GM21619 (cell line): ENCODE results near the gene IL7R.

ENCODE experiments used
- ATAC-seq: cut with Tn5 transposase; IDR thresholded peaks from one replicate; pipeline ENCODE4 v1.9.1; 2021; ENCODE audit not compliant: unreplicated experiment

IL7R gene

GRCh38 chr5:35856765-35857351 is at the start of gene IL7R:
Gene IL7R, plus strand, starts transcription at chr5:35856891. Its CDS starts 87 bp downstream, at chr5:35856978.
- no peak for ATAC-seq

- no peak for ATAC-seq
These were observed 46.1 kb upstream of the IL7R start for GRCh38 chr5:35810601-35811000.

GRCh38 chr5:35811108-35811741 is 45.5 kb upstream of the IL7R start:
- no peak for ATAC-seq

- ATAC-seq: no peak
These were observed 43.2 kb upstream of the IL7R start for GRCh38 chr5:35813521-35813920.

GRCh38 chr5:35815089-35815936 is 41.4 kb upstream of the IL7R start:
- ATAC-seq: no peak

GRCh38 chr5:35816881-35817521 is 39.7 kb upstream of the IL7R start:
- ATAC-seq: no peak

- no peak for ATAC-seq
These were observed 37.7 kb upstream of the IL7R start for GRCh38 chr5:35819026-35819425.

GRCh38 chr5:35819668-35820067 is 37.0 kb upstream of the IL7R start:
- ATAC-seq: no peak

- ATAC-seq: no peak
These were observed 36.0 kb upstream of the IL7R start for GRCh38 chr5:35820735-35821134.

GRCh38 chr5:35821513-35821912 is 35.2 kb upstream of the IL7R start:
- ATAC-seq: no peak

GRCh38 chr5:35822511-35822910 is 34.2 kb upstream of the IL7R start:
- no peak for ATAC-seq

GRCh38 chr5:35823347-35824098 is 33.2 kb upstream of the IL7R start:
- no peak for ATAC-seq

- no peak for ATAC-seq
These were observed 30.6 kb upstream of the IL7R start for GRCh38 chr5:35826056-35826455.

GRCh38 chr5:35826554-35826953 is 30.1 kb upstream of the IL7R start:
- ATAC-seq: no peak

GRCh38 chr5:35828082-35828598 is 28.6 kb upstream of the IL7R start:
- ATAC-seq: no peak

GRCh38 chr5:35830587-35830986 is 26.1 kb upstream of the IL7R start:
- no peak for ATAC-seq

GRCh38 chr5:35832762-35833161 is 23.9 kb upstream of the IL7R start:
- no peak for ATAC-seq

GRCh38 chr5:35833224-35833623 is 23.5 kb upstream of the IL7R start:
- no peak for ATAC-seq

- ATAC-seq: no peak
These were observed 20.6 kb upstream of the IL7R start for GRCh38 chr5:35835796-35836742.
